Embryonic facial prominence (tissue), 1 donor: ENCODE measurements around the gene SH3PXD2A.
"Not testable (repeated sequence)": the region's sequence is repeated elsewhere in the genome, so short reads cannot be mapped to it uniquely, and the experiment has no call there.

Source experiments
- DNase-seq: peaks from one replicate; pipeline ENCODE4 v3.0.0-alpha.2; 2016; ENCODE audit errors: extremely low spot score

SH3PXD2A gene

GRCh38 chr10:103648251-103648635 is 207.1 kb downstream of the SH3PXD2A start:
- DNase-seq, result peak; percentile 71

DNA sequence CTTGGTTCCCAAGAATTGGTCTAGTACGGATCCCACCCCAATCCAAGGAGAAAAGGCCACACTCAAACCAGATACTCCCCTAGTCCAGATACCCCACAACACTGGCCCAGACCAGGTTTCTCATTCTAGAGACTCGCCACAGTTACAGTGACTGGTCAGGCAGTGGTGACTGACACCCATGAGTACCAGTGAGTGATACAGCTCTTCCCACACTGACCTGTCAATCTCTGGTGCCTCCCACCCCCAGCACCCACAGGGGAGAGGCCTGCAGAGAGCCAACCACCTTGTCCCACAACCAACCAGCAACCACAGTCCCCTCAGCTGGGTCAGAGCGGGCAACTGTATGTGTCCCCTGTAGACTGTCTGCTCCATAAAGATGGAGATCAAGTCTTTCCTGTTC is 209.1 kb downstream of the SH3PXD2A start:
- DNase-seq, result no peak

- DNase-seq, result no peak
These were observed 210.0 kb downstream of the SH3PXD2A start for GRCh38 chr10:103645141-103646054.

DNA sequence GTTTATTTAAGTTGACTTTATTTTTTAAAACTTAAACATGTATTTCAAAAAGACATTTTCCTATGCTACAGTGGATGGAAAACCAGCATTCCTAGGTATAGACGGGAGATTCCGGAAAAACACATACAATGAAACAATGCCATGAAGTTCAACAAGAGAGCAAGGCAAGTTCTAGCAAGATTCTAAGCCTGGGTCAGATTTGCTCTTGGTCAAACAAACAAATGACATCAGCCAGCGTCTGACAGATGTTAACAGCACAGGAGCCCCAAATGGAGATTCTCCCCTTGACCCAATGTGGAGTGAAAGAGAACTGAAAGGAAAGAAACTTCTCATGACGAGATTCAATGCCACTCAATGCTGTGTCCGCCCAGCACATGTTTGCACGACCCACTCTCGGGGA is 212.0 kb downstream of the SH3PXD2A start:
- DNase-seq, result no peak

DNA sequence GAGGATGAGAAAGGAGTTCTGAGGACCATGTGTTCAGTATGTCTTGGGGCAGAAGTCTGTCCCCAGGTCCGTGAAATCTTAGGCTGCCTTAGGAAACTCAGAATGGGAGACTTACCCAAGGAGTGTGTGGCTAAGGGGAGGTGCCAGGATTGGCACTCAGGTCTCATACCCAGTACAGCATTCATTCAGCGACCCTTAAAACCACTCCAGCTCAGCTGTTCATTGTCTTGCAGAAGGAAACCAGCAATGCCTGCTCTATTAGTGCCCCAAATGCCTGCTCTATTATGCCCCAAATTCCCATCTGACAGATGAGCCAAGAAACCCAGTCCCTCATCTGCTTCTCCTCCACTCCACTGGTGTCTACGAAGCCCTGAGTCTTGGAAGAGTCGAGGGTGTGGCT is 214.1 kb downstream of the SH3PXD2A start:
- DNase-seq, result no peak

DNA sequence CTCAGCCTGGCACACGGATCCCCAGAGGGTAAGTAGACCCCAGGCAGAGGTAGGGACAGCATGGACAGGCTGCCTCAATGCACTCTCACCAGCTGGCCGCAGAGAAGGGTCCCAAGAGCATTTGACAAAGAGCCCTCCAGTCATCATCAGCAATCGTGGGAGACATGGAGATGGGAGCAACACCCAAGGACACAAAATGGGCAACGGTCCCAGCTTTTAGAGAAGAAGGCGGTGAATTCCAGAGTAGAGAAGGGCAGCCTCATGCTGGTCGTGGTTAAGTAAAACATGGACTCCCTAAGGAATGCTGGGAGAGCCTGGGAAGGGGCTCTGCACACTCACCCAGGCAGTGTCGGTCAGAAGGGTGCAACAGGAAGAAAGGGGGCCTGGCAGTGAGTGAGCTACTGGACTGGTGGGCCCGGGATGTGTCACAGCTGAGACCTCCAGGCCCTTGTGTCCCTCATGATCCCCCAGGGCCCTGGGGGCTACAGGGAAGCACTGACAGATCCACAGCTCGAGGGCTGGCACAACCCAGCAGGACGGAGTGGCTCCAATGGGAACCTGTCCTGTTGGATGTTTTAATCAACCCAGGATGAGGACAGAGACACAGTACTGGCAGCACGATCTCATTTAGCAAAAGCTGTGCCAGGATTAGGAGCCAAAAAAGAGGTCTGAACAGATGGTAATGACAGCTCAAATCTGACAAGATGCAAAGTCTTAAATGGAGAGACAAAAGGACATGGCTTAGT is 214.8 kb downstream of the SH3PXD2A start:
- no peak for DNase-seq

DNA sequence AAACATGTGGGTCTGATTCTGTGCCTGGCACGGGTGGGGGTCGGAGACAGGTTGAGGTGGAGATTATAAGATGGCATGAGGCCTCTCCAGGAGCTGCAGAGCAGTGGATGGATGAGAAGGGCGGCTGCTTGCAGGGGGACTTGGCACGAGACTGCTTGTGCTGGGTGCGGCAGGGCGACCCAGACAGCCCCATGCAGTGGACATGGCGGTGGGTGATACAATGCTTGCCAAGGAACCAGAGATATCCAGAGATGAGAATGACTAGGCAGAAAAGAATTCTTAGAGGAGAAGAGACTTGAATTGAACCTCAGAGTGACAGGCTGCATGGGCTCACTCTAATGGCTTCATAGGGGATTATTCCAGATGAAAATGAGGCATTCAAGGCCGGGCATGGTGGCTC is 216.4 kb downstream of the SH3PXD2A start:
- DNase-seq, result no peak

- DNase-seq, result no peak
These were observed 217.3 kb downstream of the SH3PXD2A start for GRCh38 chr10:103637927-103638557.

DNA sequence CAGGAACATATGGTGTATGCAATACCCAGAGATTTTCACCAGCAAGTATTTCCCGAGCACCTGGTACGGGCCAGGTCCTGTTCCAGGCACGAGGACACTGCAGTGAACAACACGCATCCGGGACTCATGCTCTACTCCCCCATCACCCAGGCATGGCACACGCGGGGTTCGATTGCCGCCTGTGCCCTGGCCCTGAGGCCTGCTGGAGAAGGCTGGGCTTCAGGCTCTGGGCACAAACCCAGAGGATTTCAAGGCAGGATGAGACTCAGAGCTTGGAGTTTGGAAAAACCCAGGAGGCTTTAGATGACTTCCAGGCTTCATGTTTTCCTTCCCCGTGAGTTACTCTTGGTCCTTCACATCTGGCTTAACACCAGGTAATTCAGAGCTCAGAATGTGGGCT is 218.4 kb downstream of the SH3PXD2A start:
- DNase-seq, result no peak

DNA sequence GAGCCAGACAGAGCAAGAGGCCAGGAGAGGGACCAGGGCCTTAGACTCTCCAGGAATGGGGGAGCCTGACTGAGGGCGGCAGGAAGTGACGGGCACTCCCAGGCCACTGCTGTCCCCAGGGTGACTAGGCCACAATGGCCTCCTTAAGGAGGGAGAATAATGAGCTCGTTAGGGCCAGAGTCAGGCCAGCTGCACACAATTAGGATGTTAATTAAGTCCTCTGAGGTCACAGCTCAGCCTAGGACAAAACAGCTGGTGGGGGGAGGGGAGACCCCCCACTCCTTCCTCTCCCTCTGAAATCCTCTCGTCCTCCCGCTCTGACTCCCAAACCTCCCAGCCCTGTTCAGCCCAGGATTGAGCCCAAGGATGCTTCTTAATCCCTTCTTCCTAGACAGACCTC is 218.9 kb downstream of the SH3PXD2A start:
- DNase-seq, result no peak

DNA sequence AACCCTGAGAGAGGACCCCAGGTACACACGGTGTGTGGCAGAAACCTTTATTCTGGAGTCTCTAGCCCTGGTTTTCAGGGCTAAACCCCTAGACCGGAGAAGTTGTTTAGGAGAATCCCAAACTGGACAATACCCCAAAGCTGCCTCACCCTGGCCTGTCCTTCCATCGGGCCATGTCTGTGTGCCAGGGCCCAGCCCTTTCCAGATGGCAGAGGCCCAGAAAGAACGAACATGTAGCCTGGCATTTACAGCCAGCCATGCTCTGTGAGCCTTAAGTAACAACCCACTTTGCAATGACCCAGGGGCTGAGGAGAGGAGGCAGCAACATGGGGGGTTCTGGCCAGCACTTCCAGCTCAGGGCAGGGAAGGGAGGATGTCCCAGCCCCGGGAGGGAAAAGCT is 219.8 kb downstream of the SH3PXD2A start:
- DNase-seq, result no peak

GRCh38 chr10:103633846-103634245 is 221.5 kb downstream of the SH3PXD2A start:
- no peak for DNase-seq

DNA sequence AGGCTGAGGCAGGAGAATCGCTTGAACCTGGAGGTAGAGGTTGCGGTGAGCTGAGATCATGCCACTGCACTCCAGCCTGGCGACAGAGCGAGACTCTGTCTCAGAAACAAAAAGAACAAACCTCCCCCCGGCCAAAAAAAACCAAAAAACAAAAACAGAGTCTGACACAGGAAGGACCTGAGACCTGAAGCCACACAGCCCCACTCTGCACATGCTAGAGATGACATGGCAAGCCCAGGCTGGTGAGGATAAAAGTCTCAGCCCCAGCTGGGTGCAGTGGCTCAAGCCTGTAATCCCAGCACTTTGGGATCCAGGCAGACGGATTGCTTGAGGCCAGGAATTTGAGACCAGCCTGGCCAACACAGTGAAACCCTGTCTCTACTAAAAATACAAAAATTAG is 222.5 kb downstream of the SH3PXD2A start:
- DNase-seq, result not testable (repeated sequence)

- no peak for DNase-seq
These were observed 223.1 kb downstream of the SH3PXD2A start for GRCh38 chr10:103632247-103632642.

- DNase-seq, result no peak
These were observed 225.2 kb downstream of the SH3PXD2A start for GRCh38 chr10:103630156-103630555.

GRCh38 chr10:103629581-103629980 is 225.8 kb downstream of the SH3PXD2A start:
- DNase-seq, result no peak

DNA sequence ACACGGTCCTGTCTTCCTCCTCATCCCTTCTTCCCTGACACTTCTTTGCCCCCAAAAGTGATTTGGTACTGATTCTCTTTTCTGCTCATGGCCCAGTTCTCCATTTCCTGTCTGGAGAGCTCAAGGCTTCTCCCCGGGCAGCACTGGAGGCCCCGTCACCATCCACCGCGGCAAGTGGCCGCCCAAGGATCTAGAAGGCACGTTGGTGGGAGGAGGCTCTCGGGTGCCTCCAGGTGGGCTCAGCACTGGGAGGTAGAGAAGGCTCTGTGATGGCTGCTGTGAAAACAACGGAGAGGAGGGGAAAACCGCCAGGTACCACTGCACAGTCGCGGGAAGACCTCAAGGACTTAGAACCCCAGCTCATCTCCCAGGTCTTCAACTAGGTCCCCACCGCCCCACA is 227.5 kb downstream of the SH3PXD2A start:
- DNase-seq, result no peak

- DNase-seq, result no peak
These were observed 228.1 kb downstream of the SH3PXD2A start for GRCh38 chr10:103627111-103627892.

DNA sequence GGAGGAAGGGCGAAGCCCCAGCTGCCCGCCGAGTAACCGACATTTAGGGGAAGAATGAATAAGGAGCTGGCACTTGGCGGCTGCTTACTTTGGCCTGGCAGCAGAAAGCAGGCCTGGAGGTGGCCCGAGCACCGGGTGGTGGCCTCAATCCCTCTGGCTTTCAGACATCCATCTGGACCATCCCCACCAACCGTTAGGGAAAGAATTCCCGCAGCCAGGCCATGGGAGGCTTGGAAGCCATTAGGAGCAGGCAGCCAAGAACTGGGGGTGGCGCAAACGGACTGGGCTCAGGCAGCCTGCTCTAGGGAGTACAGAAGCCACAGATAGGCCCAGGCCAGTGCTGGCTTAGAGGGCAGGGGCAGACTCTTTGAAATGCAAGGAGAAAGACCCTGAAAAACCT is 229.2 kb downstream of the SH3PXD2A start:
- DNase-seq, result no peak

DNA sequence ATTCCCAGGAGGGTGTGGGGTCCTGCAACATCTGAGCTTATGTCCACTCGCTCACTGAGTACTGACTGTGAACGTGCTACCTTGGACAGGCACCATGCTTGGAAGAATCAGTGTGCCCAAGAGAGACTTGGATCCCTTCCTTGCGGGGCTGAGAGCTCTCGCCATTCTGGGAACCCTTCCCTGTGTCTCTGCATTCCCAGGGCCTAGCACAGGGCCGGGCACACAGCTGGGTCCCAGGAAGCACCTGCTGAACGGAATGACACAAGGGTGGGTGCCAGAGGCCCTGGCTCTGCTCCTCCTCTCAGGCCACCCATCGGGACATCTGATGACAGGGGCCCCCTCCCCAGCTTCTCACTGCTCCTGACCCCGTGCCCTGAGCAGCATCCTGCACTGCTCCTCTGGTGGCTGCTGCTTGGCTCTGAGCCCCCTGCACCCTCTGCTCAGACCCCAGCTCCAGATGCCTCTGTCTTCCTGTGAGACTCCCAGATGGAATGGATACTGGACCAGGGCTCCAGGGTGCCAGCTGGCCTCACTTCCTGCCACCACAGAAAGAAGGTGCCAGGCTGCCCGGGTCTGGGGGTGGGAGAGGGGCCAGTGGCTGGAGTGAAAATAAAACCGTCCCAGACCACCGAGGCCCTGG is 232.3 kb downstream of the SH3PXD2A start:
- DNase-seq, result no peak

- no peak for DNase-seq
These were observed 233.1 kb downstream of the SH3PXD2A start for GRCh38 chr10:103622286-103622685.
